ENCODE data around the gene SNX10. TPM values are rescaled to one million over a fixed set of nuclear protein-coding genes. Genes with fewer than 3 reads are reported as not detected.

The SNX10 gene
- polyA plus RNA-seq, 6 donors from 2014 or later, result 138 to 210 (median 164) TPM

DNA sequence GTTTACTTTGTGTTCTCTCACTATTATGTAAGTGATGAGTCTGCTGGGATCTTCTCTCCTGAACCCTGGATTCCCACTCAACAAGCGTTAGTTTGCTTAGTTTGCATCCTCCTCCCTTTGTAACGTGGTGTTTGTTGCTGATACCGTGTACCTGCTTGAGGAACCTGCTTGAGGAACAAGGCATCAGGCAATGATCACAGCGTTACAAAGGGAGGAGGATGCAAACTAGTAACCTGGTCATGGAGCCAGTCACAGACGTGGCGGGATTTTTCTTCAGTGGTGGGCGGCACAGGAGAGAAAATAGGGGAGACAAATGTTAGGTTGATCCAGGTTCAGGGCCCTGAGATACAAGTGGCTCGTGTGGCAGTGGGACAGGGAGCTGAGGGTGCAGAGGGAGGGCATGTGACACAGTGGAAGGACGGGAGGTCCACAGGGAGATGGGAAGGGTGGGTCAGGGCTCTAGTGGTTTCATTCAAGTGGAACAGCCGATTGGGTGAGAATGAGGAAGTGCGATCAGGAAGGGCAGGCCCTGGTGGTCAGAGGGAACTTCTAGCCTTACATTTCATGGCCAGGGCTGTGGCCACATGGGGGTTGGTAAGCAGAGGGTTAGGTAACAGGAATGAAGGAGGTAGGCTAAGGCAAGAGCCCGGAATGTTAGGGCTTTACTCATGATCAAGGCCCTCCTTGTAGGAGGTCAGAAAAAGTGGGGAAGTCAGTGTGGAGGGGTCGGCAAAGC is 38.0 kb downstream of the SNX10 start:
- ATAC-seq (ENCODE audit: low read depth in 2 of 2) (peak; percentile 60 to 61), DNase-seq (peak; percentile 39)
- Mint-ChIP-seq H3K27me3 (no peaks in the 10 kb centered on the region), H3K9me3 (peaks cover 0 to 2% (median 0%) of the 10 kb centered on the region in 7 donors), H3K27ac (peak overlapping the region; percentile 79 to 95 (median 92)), H3K4me1 (peaks cover 62 to 89% (median 72%) of the 10 kb centered on the region in 3 donors), H3K4me3 (peak overlapping the region; percentile 45 to 90 (median 82)), H3K36me3 (peaks cover 7 to 13% of the 10 kb centered on the region in 2 donors)

- Mint-ChIP-seq H3K27me3 (no peaks in the 10 kb centered on the region), H3K4me1 (peaks cover 70 to 96% (median 85%) of the 10 kb centered on the region in 3 donors), H3K36me3 (peaks cover 7 to 13% of the 10 kb centered on the region in 2 donors), H3K27ac (peak overlapping the region in 5 of 6 donors; percentile 45 to 93 (median 87)), H3K4me3 (peak overlapping the region; percentile 45 to 90 (median 82)), H3K9me3 (peaks cover 0 to 2% (median 0%) of the 10 kb centered on the region in 7 donors)
- ATAC-seq (ENCODE audit: low read depth in 2 of 2) (no peak), DNase-seq (no peak)
These were observed 39.5 kb downstream of the SNX10 start for GRCh38 chr7:26331113-26331512.

DNA sequence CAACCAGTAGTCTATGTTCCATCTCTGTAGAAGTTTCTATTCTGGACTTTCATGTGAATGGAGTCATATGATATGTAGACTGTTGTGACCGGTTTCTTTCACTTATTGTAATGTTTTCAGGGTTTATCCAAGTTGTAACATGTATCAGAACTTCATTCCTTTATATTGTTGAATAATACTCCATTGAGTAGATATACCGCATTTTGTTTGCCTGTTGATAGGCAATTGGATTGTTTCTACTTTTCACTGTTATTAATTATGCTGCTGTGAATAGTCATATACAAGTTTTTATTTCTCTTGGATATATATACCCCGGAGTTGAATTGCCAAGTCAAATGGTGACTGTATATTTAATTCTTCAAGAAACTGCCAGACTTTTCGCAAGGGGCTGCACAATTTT is 40.1 kb downstream of the SNX10 start:
- H3K4me3 Mint-ChIP-seq, result peak overlapping the region in 4 of 8 donors; percentile 9 to 48 (median 34)
- H3K9me3 Mint-ChIP-seq, result peaks cover 0 to 2% (median 0%) of the 10 kb centered on the region in 7 donors
- ATAC-seq (ENCODE audit: low read depth in 2 of 2), result no peak
- no peaks in the 10 kb centered on the region for H3K27me3 Mint-ChIP-seq
- peaks cover 7 to 10% of the 10 kb centered on the region in 2 donors for H3K36me3 Mint-ChIP-seq
- H3K27ac Mint-ChIP-seq, result peak overlapping the region in 5 of 6 donors; percentile 44 to 93 (median 65)
- H3K4me1 Mint-ChIP-seq, result peaks cover 66 to 98% (median 84%) of the 10 kb centered on the region in 3 donors
- DNase-seq, result no peak

- DNase-seq (no peak), ATAC-seq (ENCODE audit: low read depth in 2 of 2) (no peak)
- Mint-ChIP-seq H3K9me3 (peaks cover 0 to 2% (median 0%) of the 10 kb centered on the region in 7 donors), H3K4me1 (peaks cover 70 to 99% (median 93%) of the 10 kb centered on the region in 3 donors), H3K27me3 (no peaks in the 10 kb centered on the region), H3K36me3 (peaks cover 7 to 10% of the 10 kb centered on the region in 2 donors), H3K27ac (peak overlapping the region in 4 of 6 donors; percentile 27 to 87 (median 44)), H3K4me3 (peak overlapping the region in 2 of 8 donors; percentile 7 to 12)
These were observed 41.0 kb downstream of the SNX10 start for GRCh38 chr7:26332698-26333097.

DNA sequence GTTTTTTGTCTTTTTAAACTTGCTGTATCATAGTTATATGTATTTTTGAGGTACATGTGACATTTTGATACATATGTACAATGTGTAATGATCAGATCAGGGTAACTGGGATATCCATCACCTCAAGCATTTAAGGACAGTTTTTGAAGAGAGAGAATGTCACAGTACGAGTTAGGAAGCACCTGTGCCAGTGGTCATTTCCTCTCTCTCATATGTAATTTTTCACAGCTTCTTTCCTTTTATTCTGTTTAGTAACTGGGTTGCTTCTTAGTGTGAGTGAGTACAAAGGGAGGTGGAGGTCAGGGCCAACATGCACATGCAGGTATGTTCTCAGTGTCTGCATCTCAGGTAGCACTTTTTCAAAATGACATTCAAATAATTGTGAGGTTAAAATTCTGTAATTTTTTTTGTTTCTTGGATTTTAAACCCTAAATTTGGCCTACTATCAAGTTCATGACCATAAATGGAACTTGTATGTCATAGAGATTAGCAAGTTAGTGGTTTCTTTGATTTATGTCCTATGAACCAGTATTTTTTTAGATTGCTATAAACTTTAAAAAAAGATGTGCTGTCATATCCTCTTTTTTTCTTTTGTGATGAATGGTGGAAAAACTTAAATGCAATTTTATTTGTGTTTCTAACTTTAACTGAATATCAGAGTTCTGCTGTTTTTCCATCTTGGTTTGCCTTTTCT is 42.7 kb downstream of the SNX10 start:
- peaks cover 0 to 2% (median 0%) of the 10 kb centered on the region in 7 donors for H3K9me3 Mint-ChIP-seq
- DNase-seq (no peak), ATAC-seq (ENCODE audit: low read depth in 2 of 2) (peak; percentile 11 to 27)
- no peaks in the 10 kb centered on the region for H3K27me3 Mint-ChIP-seq
- H3K4me3 Mint-ChIP-seq, result peak overlapping the region; percentile 70 to 90 (median 80)
- peaks cover 63 to 99% (median 90%) of the 10 kb centered on the region in 3 donors for H3K4me1 Mint-ChIP-seq
- peak overlapping the region; percentile 53 to 96 (median 90) for H3K27ac Mint-ChIP-seq
- peaks cover 0 to 6% of the 10 kb centered on the region in 2 donors for H3K36me3 Mint-ChIP-seq

DNA sequence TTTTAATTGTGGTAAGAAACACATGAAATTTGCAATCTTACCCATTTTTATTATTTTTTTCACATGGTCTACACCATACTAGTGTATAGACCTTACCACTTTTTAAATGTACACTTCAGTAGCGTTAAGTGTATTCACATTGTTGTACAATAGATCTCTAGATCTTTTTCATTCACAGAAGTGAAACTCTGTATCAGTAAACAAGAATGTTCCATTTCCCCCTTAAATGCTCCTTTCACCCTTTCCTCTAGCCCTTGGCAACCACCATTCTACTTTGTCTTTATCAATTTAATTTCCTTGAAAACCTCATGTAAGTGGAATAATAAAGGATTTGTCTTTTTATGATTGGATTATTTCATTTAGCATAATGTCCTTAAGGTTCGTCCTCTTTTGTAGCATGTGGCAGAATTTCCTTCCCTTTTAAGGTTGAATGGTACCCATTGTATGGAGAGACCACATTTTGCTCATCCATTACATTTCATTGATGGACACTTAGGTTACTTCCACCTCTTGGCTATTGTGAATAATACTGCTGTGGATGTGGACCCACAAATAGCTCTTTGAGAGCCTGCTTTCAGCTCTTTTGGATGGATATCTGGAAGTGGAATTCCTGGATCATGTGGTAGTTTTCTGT is 45.7 kb downstream of the SNX10 start:
- Mint-ChIP-seq H3K36me3 (peaks cover 0 to 3% of the 10 kb centered on the region in 2 donors), H3K9me3 (peaks cover 0 to 2% (median 0%) of the 10 kb centered on the region in 7 donors), H3K4me1 (peaks cover 44 to 95% (median 72%) of the 10 kb centered on the region in 3 donors), H3K27me3 (no peaks in the 10 kb centered on the region), H3K27ac (peak overlapping the region in 5 of 6 donors; percentile 12 to 96 (median 87)), H3K4me3 (peak overlapping the region; percentile 62 to 90 (median 78))
- DNase-seq (peak; percentile 35), ATAC-seq (ENCODE audit: low read depth in 2 of 2) (peak; percentile 53 to 72)

DNA sequence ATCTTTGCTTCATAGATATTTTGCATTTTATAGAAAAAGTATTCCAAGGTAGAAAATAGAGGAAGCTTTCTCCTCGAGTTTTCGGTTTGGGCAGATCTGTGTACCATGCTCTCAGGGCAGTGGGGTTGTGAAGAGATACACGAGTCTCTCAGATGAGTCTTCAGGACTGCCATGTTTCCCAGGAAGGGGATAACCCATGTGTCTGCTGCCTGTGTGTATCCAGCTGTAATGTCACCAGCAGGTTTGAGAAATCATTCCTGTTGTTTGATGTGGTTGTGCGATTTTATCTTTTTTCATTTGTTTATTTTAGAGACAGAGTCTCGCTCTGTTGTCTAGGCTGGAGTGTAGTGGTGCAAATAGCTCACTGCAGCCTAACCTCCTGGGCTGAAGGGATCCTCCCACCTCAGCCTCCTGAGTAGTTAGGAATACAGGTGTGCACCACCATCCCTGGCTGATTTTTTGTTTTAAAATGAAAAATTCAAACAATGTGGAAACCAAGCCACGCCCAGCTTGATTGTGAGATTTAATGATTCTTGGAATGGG is 48.9 kb downstream of the SNX10 start:
- Mint-ChIP-seq H3K27ac (peak overlapping the region in 1 of 6 donors; percentile 41), H3K36me3 (peaks cover 3 to 14% of the 10 kb centered on the region in 2 donors), H3K9me3 (no peaks in the 10 kb centered on the region), H3K27me3 (no peaks in the 10 kb centered on the region), H3K4me3 (peak overlapping the region in 1 of 8 donors; percentile 37), H3K4me1 (peaks cover 37 to 90% (median 62%) of the 10 kb centered on the region in 3 donors)
- DNase-seq, result no peak
- no peak for ATAC-seq (ENCODE audit: low read depth in 2 of 2)

- Mint-ChIP-seq H3K27ac (peak overlapping the region in 1 of 6 donors; percentile 67), H3K36me3 (peaks cover 9 to 27% of the 10 kb centered on the region in 2 donors), H3K4me3 (peak overlapping the region in 1 of 8 donors; percentile 20), H3K27me3 (no peaks in the 10 kb centered on the region), H3K9me3 (no peaks in the 10 kb centered on the region), H3K4me1 (peaks cover 34 to 81% (median 49%) of the 10 kb centered on the region in 3 donors)
- no peak for DNase-seq
- no peak for ATAC-seq (ENCODE audit: low read depth in 2 of 2)
These were observed 51.7 kb downstream of the SNX10 start for GRCh38 chr7:26343320-26343832.

- Mint-ChIP-seq H3K9me3 (no peaks in the 10 kb centered on the region), H3K4me3 (no peak overlapping the region), H3K27ac (peak overlapping the region in 3 of 6 donors; percentile 2 to 67 (median 14)), H3K36me3 (peaks cover 13 to 32% of the 10 kb centered on the region in 2 donors), H3K4me1 (peaks cover 35 to 80% (median 49%) of the 10 kb centered on the region in 3 donors), H3K27me3 (no peaks in the 10 kb centered on the region)
- no peak for ATAC-seq (ENCODE audit: low read depth in 2 of 2)
- no peak for DNase-seq
These were observed 52.2 kb downstream of the SNX10 start for GRCh38 chr7:26343837-26344236.

- no peaks in the 10 kb centered on the region for H3K9me3 Mint-ChIP-seq
- no peaks in the 10 kb centered on the region for H3K27me3 Mint-ChIP-seq
- ATAC-seq (ENCODE audit: low read depth in 2 of 2) (no peak), DNase-seq (no peak)
- H3K36me3 Mint-ChIP-seq, result peaks cover 10 to 34% of the 10 kb centered on the region in 2 donors
- peak overlapping the region in 3 of 6 donors; percentile 14 to 47 (median 39) for H3K27ac Mint-ChIP-seq
- H3K4me1 Mint-ChIP-seq, result peaks cover 39 to 68% (median 53%) of the 10 kb centered on the region in 3 donors
- no peak overlapping the region for H3K4me3 Mint-ChIP-seq
These were observed 53.5 kb downstream of the SNX10 start for GRCh38 chr7:26345202-26345601.

GRCh38 chr7:26345837-26346236 is 54.2 kb downstream of the SNX10 start:
- H3K27me3 Mint-ChIP-seq, result no peaks in the 10 kb centered on the region
- peaks cover 36 to 62% (median 47%) of the 10 kb centered on the region in 3 donors for H3K4me1 Mint-ChIP-seq
- peak overlapping the region in 2 of 6 donors; percentile 38 to 56 for H3K27ac Mint-ChIP-seq
- DNase-seq, result no peak
- no peak overlapping the region for H3K4me3 Mint-ChIP-seq
- H3K9me3 Mint-ChIP-seq, result no peaks in the 10 kb centered on the region
- no peak for ATAC-seq (ENCODE audit: low read depth in 2 of 2)
- peaks cover 10 to 34% of the 10 kb centered on the region in 2 donors for H3K36me3 Mint-ChIP-seq

- Mint-ChIP-seq H3K9me3 (no peaks in the 10 kb centered on the region), H3K36me3 (peaks cover 10 to 34% of the 10 kb centered on the region in 2 donors), H3K4me3 (no peak overlapping the region), H3K4me1 (peaks cover 36 to 55% (median 45%) of the 10 kb centered on the region in 3 donors), H3K27ac (no peak overlapping the region), H3K27me3 (no peaks in the 10 kb centered on the region)
- no peak for DNase-seq
- ATAC-seq (ENCODE audit: low read depth in 2 of 2), result no peak
These were observed 55.0 kb downstream of the SNX10 start for GRCh38 chr7:26346611-26347203.

Data from naive B cell (primary cell).